ENCODE measurements around the gene USP1.

The USP1 gene

DNA sequence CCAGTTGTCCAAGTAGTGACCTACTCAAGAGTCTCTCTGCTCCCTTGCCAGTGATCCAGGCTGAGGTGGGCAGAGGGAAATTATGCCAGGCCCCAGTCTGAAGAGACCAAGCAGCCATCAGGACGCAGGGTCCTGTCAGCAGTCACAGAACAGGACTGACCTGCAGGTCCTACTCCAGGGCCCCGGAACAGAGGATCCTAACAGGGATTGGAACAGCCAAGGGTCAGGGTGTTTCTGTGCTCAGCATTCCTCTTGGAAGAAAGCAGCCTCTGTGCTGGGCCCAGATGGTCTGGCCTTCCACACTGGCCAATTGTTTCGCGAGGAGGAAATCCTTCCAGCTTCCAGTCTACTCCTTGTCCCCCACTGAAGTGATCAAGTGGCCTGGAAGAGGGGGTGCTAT, 41.6 kb upstream of the USP1 start:
- TF ChIP-seq, protein P1, sequence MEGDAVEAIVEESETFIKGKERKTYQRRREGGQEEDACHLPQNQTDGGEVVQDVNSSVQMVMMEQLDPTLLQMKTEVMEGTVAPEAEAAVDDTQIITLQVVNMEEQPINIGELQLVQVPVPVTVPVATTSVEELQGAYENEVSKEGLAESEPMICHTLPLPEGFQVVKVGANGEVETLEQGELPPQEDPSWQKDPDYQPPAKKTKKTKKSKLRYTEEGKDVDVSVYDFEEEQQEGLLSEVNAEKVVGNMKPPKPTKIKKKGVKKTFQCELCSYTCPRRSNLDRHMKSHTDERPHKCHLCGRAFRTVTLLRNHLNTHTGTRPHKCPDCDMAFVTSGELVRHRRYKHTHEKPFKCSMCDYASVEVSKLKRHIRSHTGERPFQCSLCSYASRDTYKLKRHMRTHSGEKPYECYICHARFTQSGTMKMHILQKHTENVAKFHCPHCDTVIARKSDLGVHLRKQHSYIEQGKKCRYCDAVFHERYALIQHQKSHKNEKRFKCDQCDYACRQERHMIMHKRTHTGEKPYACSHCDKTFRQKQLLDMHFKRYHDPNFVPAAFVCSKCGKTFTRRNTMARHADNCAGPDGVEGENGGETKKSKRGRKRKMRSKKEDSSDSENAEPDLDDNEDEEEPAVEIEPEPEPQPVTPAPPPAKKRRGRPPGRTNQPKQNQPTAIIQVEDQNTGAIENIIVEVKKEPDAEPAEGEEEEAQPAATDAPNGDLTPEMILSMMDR (IDR thresholded peaks at IDR 0.05; ENCODE audit: low read depth, low read length), result no peak
- no peak for DNase-seq (ENCODE audit: extremely low read depth, low read depth)

DNA sequence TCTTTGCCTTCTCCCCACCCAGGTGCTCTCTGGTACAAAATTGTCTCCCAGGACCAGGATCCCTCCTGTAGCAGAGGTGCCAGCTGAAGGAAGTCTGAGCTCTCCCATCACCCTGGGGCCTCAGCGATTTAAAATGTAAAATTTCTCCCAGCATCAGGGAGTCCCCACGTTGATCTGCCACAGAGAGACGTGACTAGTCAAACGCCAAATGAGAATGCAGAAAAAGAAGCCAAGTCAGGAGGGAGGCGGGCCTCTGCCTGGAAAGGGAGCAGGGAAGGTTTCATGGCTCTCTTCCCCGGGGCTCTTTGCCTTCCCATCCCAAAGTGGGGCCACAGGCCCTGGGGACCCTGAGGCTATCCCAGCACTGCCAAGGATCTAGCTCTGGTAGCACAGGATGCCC, 40.0 kb upstream of the USP1 start:
- TF ChIP-seq, protein P1 (IDR thresholded peaks at IDR 0.05; ENCODE audit: low read depth, low read length), result no peak

GRCh38 chr1:62397301-62397700, 39.5 kb upstream of the USP1 start:
- DNase-seq (ENCODE audit: extremely low read depth, low read depth), result no peak
- TF ChIP-seq, protein P1 (IDR thresholded peaks at IDR 0.05; ENCODE audit: low read depth, low read length), result no peak

More for the DNA sequence above, 40.0 kb upstream of the USP1 start:
- no peak for DNase-seq (ENCODE audit: extremely low read depth, low read depth)

- TF ChIP-seq, protein P1 (IDR thresholded peaks at IDR 0.05; ENCODE audit: low read depth, low read length), result no peak
- DNase-seq (ENCODE audit: extremely low read depth, low read depth), result no peak
Measured at GRCh38 chr1:62398377-62398776, 38.5 kb upstream of the USP1 start.

DNA sequence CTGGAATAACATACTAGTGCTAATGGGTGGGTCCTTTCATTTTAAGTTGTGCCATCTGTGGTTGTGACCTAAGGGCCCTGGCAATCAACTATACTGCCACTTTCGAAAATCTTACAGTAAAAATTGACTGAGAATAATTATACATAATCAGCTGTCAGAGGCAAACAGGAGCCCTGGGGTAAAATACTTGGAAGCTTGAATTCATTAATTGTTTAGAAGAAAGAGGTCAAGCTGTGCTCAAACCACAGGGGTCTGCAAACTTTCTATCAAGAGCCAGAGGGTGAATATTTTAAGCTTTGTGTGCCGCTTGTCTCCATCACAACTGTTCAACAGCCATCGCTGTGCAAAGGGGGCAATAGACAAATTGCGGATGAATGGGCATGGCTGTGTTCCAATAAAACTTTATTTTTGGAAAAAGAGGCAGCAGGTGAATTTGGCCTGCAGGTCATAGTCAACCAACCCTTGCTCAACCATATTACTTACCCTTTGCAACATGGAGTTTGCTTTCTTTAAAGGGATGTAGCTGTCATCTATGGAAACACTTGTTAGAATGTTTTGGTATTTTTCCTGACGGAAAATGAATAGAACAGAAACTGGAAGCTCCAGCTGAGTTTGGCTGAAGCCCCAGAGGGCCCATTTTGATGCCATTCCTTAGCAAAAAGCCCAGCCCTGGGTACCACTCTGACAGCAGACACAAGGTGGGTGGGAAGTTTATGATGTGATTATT, 35.7 kb upstream of the USP1 start:
- DNase-seq (ENCODE audit: extremely low read depth, low read depth), result no peak
- TF ChIP-seq, protein P1 (IDR thresholded peaks at IDR 0.05; ENCODE audit: low read depth, low read length), result no peak

- TF ChIP-seq, protein P1 (IDR thresholded peaks at IDR 0.05; ENCODE audit: low read depth, low read length), result no peak
- DNase-seq (ENCODE audit: extremely low read depth, low read depth), result no peak
Measured at GRCh38 chr1:62405247-62405646, 31.6 kb upstream of the USP1 start.

DNA sequence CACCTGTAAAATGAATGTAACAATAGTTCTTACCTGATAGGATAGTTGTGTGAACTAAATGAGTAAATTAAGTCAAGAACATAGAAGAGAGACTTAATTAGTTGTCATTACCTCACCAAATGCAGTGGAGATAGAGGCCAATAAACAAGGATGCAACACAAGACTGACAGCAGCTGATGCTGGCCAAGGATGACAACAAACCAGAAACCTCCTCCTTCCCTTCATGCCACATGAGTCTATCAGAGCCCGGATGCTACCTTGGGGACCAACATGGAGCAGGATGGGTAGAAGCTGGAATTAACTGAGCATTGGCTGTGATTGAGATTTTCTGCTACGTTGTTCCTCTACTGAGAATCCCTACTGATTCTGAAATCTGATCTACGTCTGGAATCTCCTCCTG, 30.3 kb upstream of the USP1 start:
- TF ChIP-seq, protein P1 (IDR thresholded peaks at IDR 0.05; ENCODE audit: low read depth, low read length), result no peak

More for the DNA sequence above, 30.3 kb upstream of the USP1 start:
- no peak for DNase-seq (ENCODE audit: extremely low read depth, low read depth)

Data from AG09319 (cell line).